HG03108 (cell line): ENCODE data around the gene SERPINB1.
"Not testable (repeated sequence)": the region's sequence is repeated elsewhere in the genome, so short reads cannot be mapped to it uniquely, and the experiment has no call there.

Source experiments
- ATAC-seq: cut with Tn5 transposase; IDR thresholded peaks from one replicate; pipeline ENCODE4 v1.9.1; 2021; ENCODE audit warnings: moderate library complexity; ENCODE audit not compliant: unreplicated experiment

The SERPINB1 gene

GRCh38 chr6:2866171-2866846 lies 24.6 kb upstream of the SERPINB1 start:
- no peak for ATAC-seq

- no peak for ATAC-seq
Measured at GRCh38 chr6:2865694-2866151, 24.1 kb upstream of the SERPINB1 start.

GRCh38 chr6:2865270-2865669 lies 23.6 kb upstream of the SERPINB1 start:
- no peak for ATAC-seq

GRCh38 chr6:2863901-2864300 lies 22.2 kb upstream of the SERPINB1 start:
- no peak for ATAC-seq

- peak; percentile 39 for ATAC-seq
Measured at GRCh38 chr6:2862712-2863181, 21.1 kb upstream of the SERPINB1 start.

GRCh38 chr6:2861822-2862164 lies 20.1 kb upstream of the SERPINB1 start:
- ATAC-seq = no peak

GRCh38 chr6:2861060-2861821 lies 19.6 kb upstream of the SERPINB1 start:
- ATAC-seq = no peak

GRCh38 chr6:2860706-2861059 lies 19.0 kb upstream of the SERPINB1 start:
- ATAC-seq = not testable (repeated sequence)

GRCh38 chr6:2859798-2860705 lies 18.4 kb upstream of the SERPINB1 start:
- ATAC-seq = not testable (repeated sequence)

- ATAC-seq = no peak
Measured at GRCh38 chr6:2859185-2859700, 17.6 kb upstream of the SERPINB1 start.

GRCh38 chr6:2857580-2858337 lies 16.1 kb upstream of the SERPINB1 start:
- ATAC-seq = peak; percentile 51

- no peak for ATAC-seq
Measured at GRCh38 chr6:2857185-2857579, 15.5 kb upstream of the SERPINB1 start.

- ATAC-seq = no peak
Measured at GRCh38 chr6:2855061-2855519, 13.4 kb upstream of the SERPINB1 start.

- no peak for ATAC-seq
Measured at GRCh38 chr6:2854396-2854982, 12.8 kb upstream of the SERPINB1 start.

- ATAC-seq = no peak
Measured at GRCh38 chr6:2853769-2854395, 12.2 kb upstream of the SERPINB1 start.

- not testable (repeated sequence) for ATAC-seq
Measured at GRCh38 chr6:2853378-2853768, 11.7 kb upstream of the SERPINB1 start.

- ATAC-seq = no peak
Measured at GRCh38 chr6:2852921-2853322, 11.3 kb upstream of the SERPINB1 start.

GRCh38 chr6:2852514-2852855 lies 10.8 kb upstream of the SERPINB1 start:
- no peak for ATAC-seq

GRCh38 chr6:2851727-2852513 lies 10.3 kb upstream of the SERPINB1 start:
- no peak for ATAC-seq
